Stomach (tissue), 4 donors: ENCODE results near the gene AJAP1.

Experiments
- POLR2A ChIP-seq, 4 donors: fragments of 450-650 bp; IDR thresholded peaks; one replicate each; pipeline ENCODE4 v1.6.1; 2016; ENCODE audit warnings: antibody characterized with exemption in 4 of 4, control low read depth in 2 of 4, mild to moderate bottlenecking in 1 of 4, moderate library complexity in 1 of 4
- TF ChIP-seq, protein P1 (sequence below), 7 experiments: fragments of 450-650 bp in 4 of 7; fragments of 200-600 bp in 3 of 7; sonication (generic) in 3 of 7; IDR thresholded peaks; one replicate each; pipeline ENCODE4 v1.5.1; 2016 to 2019; ENCODE audit warnings: antibody characterized with exemption in 7 of 7, control low read depth in 2 of 7, mild to moderate bottlenecking in 1 of 7

DNA sequence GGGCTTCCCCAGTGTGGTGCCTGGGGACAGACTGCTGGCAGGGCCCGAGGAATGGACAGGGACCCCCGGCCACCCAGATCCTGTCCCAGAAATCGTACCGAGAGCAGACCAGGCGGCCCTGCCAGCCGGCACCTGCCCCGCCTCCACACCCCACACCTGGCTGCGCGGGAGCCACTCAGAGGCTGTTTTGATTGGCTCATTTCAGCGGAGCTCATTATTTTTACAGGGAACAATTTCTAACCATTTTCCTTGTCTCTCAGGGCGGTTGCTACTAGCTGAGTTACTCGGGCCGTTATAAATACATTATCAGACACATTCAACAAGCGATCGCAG, 39.3 kb upstream of the AJAP1 start:
- TF ChIP-seq POLR2A (IDR thresholded peaks at IDR 0.05), result no peak
- TF ChIP-seq, protein P1, sequence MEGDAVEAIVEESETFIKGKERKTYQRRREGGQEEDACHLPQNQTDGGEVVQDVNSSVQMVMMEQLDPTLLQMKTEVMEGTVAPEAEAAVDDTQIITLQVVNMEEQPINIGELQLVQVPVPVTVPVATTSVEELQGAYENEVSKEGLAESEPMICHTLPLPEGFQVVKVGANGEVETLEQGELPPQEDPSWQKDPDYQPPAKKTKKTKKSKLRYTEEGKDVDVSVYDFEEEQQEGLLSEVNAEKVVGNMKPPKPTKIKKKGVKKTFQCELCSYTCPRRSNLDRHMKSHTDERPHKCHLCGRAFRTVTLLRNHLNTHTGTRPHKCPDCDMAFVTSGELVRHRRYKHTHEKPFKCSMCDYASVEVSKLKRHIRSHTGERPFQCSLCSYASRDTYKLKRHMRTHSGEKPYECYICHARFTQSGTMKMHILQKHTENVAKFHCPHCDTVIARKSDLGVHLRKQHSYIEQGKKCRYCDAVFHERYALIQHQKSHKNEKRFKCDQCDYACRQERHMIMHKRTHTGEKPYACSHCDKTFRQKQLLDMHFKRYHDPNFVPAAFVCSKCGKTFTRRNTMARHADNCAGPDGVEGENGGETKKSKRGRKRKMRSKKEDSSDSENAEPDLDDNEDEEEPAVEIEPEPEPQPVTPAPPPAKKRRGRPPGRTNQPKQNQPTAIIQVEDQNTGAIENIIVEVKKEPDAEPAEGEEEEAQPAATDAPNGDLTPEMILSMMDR (IDR thresholded peaks at IDR 0.05), result no peak
